IMR-90 (cell line): ENCODE results near the gene SPI1.
"Not testable (repeated sequence)": the region's sequence is repeated elsewhere in the genome, so short reads cannot be mapped to it uniquely, and the experiment has no call there.

Experiments used
- CEBPB ChIP-seq: IDR thresholded peaks from 2 replicates; pipeline ENCODE4 v1.6.1; 2012; ENCODE audit warnings: low read depth, low read length, improper control_type of control experiment
- MAFK ChIP-seq: IDR thresholded peaks from 2 replicates; pipeline ENCODE4 v1.6.1; 2012; ENCODE audit warnings: low read depth, low read length, improper control_type of control experiment
- MAZ ChIP-seq: IDR thresholded peaks from 2 replicates; pipeline ENCODE4 v1.6.1; 2012; ENCODE audit warnings: low read depth, mild to moderate bottlenecking, low read length, improper control_type of control experiment, moderate library complexity, borderline replicate concordance
- MXI1 ChIP-seq: IDR thresholded peaks from 2 replicates; pipeline ENCODE4 v1.6.1; 2012; ENCODE audit warnings: low read depth, mild to moderate bottlenecking, low read length, moderate library complexity, borderline replicate concordance
- NFE2L2 ChIP-seq: fragments of 150-350 bp; IDR thresholded peaks from 2 replicates; pipeline ENCODE4 v1.6.1; 2016; ENCODE audit warnings: low read depth, mild to moderate bottlenecking, low read length
- POLR2A ChIP-seq: IDR thresholded peaks from 2 replicates; pipeline ENCODE4 v1.6.1; 2012; ENCODE audit warnings: mild to moderate bottlenecking, low read depth, low read length
- RAD21 ChIP-seq: IDR thresholded peaks from 2 replicates; pipeline ENCODE4 v1.6.1; 2012; ENCODE audit warnings: low read length, improper control_type of control experiment
- RCOR1 ChIP-seq: IDR thresholded peaks from 2 replicates; pipeline ENCODE4 v1.6.1; 2012; ENCODE audit warnings: mild to moderate bottlenecking, low read length, improper control_type of control experiment; ENCODE audit not compliant: insufficient replicate concordance
- TF ChIP-seq, protein P1 (sequence below): conservative IDR thresholded peaks from 2 replicates; pipeline ENCODE4 v1.5.1; 2012; ENCODE audit warnings: mild to moderate bottlenecking, low read depth, low read length, improper control_type of control experiment
- TF ChIP-seq, protein P2 (sequence below): fragments of 150-350 bp; IDR thresholded peaks from 2 replicates; pipeline ENCODE4 v1.6.1; 2016; ENCODE audit warnings: low read depth, mild to moderate bottlenecking, low read length, moderate library complexity, borderline replicate concordance
- TF ChIP-seq, protein P3 (sequence below): fragments of 150-350 bp; IDR thresholded peaks from 2 replicates; pipeline ENCODE4 v1.6.1; 2017; ENCODE audit warnings: mild to moderate bottlenecking, antibody characterized with exemption, low read length, low read depth

DNA sequence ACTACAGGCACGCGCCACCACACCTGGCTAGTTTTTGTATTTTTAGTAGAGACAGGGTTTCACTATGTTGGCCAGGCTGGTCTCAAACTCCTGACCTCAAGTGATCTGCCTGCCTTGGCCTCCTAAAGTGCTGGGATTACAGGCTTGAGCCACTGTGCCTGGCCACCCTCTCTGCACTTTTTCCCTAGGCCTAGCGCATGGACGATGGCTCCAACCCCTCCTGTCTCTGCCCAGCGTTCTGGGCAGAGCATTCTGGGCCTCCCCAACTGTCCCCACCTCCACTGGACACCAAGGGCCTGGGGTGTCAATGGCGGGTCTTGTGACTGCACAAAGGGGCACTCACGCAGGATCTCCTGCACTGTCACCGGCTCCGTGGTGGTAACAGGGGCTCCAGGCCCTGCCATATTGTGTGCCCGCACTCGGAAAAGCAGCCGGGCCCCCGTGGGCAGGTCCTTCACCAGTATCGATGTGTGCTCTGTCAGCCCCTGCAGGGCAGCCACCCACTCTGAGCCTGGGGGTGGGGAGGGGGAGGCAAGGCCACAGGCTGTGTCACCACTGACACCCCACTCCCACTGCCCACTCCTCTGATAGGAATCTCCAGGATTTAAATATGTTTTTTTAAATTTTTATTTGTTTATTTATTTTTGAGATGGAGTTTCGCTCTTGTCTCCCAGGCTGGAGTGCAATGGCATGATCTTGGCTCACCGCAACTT lies 43.5 kb downstream of the SPI1 start:
- not testable (repeated sequence) for TF ChIP-seq CEBPB, RCOR1, NFE2L2, POLR2A, MAZ, MXI1, MAFK, RAD21
- TF ChIP-seq, protein P1, sequence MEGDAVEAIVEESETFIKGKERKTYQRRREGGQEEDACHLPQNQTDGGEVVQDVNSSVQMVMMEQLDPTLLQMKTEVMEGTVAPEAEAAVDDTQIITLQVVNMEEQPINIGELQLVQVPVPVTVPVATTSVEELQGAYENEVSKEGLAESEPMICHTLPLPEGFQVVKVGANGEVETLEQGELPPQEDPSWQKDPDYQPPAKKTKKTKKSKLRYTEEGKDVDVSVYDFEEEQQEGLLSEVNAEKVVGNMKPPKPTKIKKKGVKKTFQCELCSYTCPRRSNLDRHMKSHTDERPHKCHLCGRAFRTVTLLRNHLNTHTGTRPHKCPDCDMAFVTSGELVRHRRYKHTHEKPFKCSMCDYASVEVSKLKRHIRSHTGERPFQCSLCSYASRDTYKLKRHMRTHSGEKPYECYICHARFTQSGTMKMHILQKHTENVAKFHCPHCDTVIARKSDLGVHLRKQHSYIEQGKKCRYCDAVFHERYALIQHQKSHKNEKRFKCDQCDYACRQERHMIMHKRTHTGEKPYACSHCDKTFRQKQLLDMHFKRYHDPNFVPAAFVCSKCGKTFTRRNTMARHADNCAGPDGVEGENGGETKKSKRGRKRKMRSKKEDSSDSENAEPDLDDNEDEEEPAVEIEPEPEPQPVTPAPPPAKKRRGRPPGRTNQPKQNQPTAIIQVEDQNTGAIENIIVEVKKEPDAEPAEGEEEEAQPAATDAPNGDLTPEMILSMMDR = not testable (repeated sequence)
- TF ChIP-seq, protein P2, sequence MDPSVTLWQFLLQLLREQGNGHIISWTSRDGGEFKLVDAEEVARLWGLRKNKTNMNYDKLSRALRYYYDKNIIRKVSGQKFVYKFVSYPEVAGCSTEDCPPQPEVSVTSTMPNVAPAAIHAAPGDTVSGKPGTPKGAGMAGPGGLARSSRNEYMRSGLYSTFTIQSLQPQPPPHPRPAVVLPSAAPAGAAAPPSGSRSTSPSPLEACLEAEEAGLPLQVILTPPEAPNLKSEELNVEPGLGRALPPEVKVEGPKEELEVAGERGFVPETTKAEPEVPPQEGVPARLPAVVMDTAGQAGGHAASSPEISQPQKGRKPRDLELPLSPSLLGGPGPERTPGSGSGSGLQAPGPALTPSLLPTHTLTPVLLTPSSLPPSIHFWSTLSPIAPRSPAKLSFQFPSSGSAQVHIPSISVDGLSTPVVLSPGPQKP = not testable (repeated sequence)
- TF ChIP-seq, protein P3, sequence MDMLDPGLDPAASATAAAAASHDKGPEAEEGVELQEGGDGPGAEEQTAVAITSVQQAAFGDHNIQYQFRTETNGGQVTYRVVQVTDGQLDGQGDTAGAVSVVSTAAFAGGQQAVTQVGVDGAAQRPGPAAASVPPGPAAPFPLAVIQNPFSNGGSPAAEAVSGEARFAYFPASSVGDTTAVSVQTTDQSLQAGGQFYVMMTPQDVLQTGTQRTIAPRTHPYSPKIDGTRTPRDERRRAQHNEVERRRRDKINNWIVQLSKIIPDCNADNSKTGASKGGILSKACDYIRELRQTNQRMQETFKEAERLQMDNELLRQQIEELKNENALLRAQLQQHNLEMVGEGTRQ = not testable (repeated sequence)
